HG03159 (cell line): ENCODE data around the gene SMC3.

Source experiments
- ATAC-seq: cut with Tn5 transposase; IDR thresholded peaks from one replicate; pipeline ENCODE4 v1.9.1; 2021; ENCODE audit warnings: mild to moderate bottlenecking, moderate library complexity; ENCODE audit not compliant: unreplicated experiment

SMC3 gene

GRCh38 chr10:110643653-110644597, 76.4 kb downstream of the SMC3 start, which contains the start of gene RBM20:
Gene RBM20, plus strand, starts transcription at chr10:110644336. Its CDS starts 119 bp downstream, at chr10:110644455.
- no peak for ATAC-seq

- no peak for ATAC-seq
Observed at GRCh38 chr10:110644598-110645462, 77.3 kb downstream of the SMC3 start.

GRCh38 chr10:110646417-110647135, 79.1 kb downstream of the SMC3 start:
- ATAC-seq = no peak

GRCh38 chr10:110647136-110647430, 79.6 kb downstream of the SMC3 start:
- no peak for ATAC-seq

- no peak for ATAC-seq
Observed at GRCh38 chr10:110648692-110649346, 81.3 kb downstream of the SMC3 start.

GRCh38 chr10:110649347-110650264, 82.1 kb downstream of the SMC3 start:
- no peak for ATAC-seq

- ATAC-seq = no peak
Observed at GRCh38 chr10:110650265-110650668, 82.8 kb downstream of the SMC3 start.

GRCh38 chr10:110651044-110651958, 83.8 kb downstream of the SMC3 start:
- peak; percentile 73 for ATAC-seq

GRCh38 chr10:110652475-110653118, 85.1 kb downstream of the SMC3 start:
- ATAC-seq = no peak
